ENCODE results near the gene ICOSLG.

- TF ChIP-seq CTCF (optimal IDR thresholded peaks at IDR 0.05 in 1 of 3, IDR thresholded peaks at IDR 0.05 in 1 of 3, conservative IDR thresholded peaks at IDR 0.05 in 1 of 3; ENCODE audit: extremely low read depth in 1 of 3, insufficient read depth in 2 of 3, low read length in 3 of 3) (no peak), EZH2 (IDR thresholded peaks at IDR 0.05; ENCODE audit: low read length) (no peak)
Observed at GRCh38 chr21:44288251-44289110, 47.7 kb upstream of the ICOSLG start.

All from keratinocyte (primary cell).